WTC11 (cell line): ENCODE measurements around the gene OR4K2. TPM values are rescaled to one million over a fixed set of nuclear protein-coding genes. Genes with fewer than 3 reads are reported as not detected.

Source experiments
- ATAC-seq: fragments of 200-7000 bp; cut with Tn5 transposase; 2 replicates; pipeline ENCODE4 v1.10.0; 2021; ENCODE audit warnings: mild to moderate bottlenecking, moderate library complexity
- CTCF ChIA-PET: fragments of 300-600 bp; sonication (Branson Sonifier 250); formaldehyde crosslinking; loops from one replicate; lab custom pipeline; 2021; ENCODE audit warnings: antibody characterized with exemption; lab: Charles Lee
- POLR2A ChIA-PET: fragments of 350-600 bp; sonication (Branson Sonifier 250); formaldehyde crosslinking; loops from one replicate; lab custom pipeline; 2021; ENCODE audit warnings: antibody characterized with exemption; lab: Charles Lee
- DNase-seq: peaks from one replicate; pipeline ENCODE4 v3.0.0; 2021; ENCODE audit warnings: low spot score
- H3K27ac Mint-ChIP-seq: 2 replicates; pipeline ENCODE4 v1.8.0; 2021; ENCODE audit warnings: mixed read lengths
- H3K27me3 Mint-ChIP-seq: 2 replicates; pipeline ENCODE4 v1.8.0; 2021; ENCODE audit warnings: low read depth, mild to moderate bottlenecking, moderate library complexity, mixed read lengths
- H3K36me3 Mint-ChIP-seq: 2 replicates; pipeline ENCODE4 v1.8.0; 2021; ENCODE audit warnings: mixed read lengths
- H3K4me1 Mint-ChIP-seq: 2 replicates; pipeline ENCODE4 v1.8.0; 2022; ENCODE audit warnings: mixed read lengths
- H3K4me3 Mint-ChIP-seq: 2 replicates; pipeline ENCODE4 v1.8.0; 2021; ENCODE audit warnings: mild to moderate bottlenecking, moderate library complexity, mixed read lengths
- H3K9me3 Mint-ChIP-seq: 2 replicates; pipeline ENCODE4 v1.8.0; 2021; ENCODE audit warnings: mixed read lengths
- AR ChIP-seq: fragments of 250-450 bp; sonication (Bioruptor Pico); IDR thresholded peaks from 2 replicates; pipeline ENCODE4 v1.9.0; 2021; ENCODE audit warnings: mild to moderate bottlenecking
- CREM ChIP-seq: sonication (generic); formaldehyde crosslinking; IDR thresholded peaks from 2 replicates; pipeline ENCODE4 v1.8.1; 2022; ENCODE audit warnings: mild to moderate bottlenecking, missing genetic modification reagents, moderate library complexity
- ETV6 ChIP-seq: sonication (generic); formaldehyde crosslinking; IDR thresholded peaks from 2 replicates; pipeline ENCODE4 v1.8.1; 2022; ENCODE audit warnings: mild to moderate bottlenecking, missing genetic modification reagents
- FOXK1 ChIP-seq: sonication (generic); formaldehyde crosslinking; IDR thresholded peaks from 2 replicates; pipeline ENCODE4 v1.8.0; 2022; ENCODE audit warnings: mild to moderate bottlenecking, moderate library complexity, missing genetic modification reagents
- HMGA2 ChIP-seq: fragments of 250-450 bp; sonication (Bioruptor Pico); IDR thresholded peaks from 2 replicates; pipeline ENCODE4 v1.4.0; 2021; ENCODE audit warnings: mild to moderate bottlenecking, moderate library complexity
- IRF2 ChIP-seq: sonication (generic); formaldehyde crosslinking; IDR thresholded peaks from 2 replicates; pipeline ENCODE4 v1.8.0; 2022; ENCODE audit warnings: low read depth, missing genetic modification reagents, borderline replicate concordance
- JUN ChIP-seq: sonication (generic); formaldehyde crosslinking; IDR thresholded peaks from 2 replicates; pipeline ENCODE4 v1.8.0; 2023; ENCODE audit warnings: mild to moderate bottlenecking, missing genetic modification reagents
- MYBL2 ChIP-seq: sonication (generic); formaldehyde crosslinking; IDR thresholded peaks from 2 replicates; pipeline ENCODE4 v1.8.1; 2023; ENCODE audit warnings: mild to moderate bottlenecking, moderate library complexity, missing genetic modification reagents
- RELA ChIP-seq: sonication (generic); formaldehyde crosslinking; IDR thresholded peaks from 2 replicates; pipeline ENCODE4 v1.8.1; 2022; ENCODE audit warnings: missing genetic modification reagents, mild to moderate bottlenecking, borderline replicate concordance
- RORB ChIP-seq: fragments of 250-450 bp; sonication (Bioruptor Pico); IDR thresholded peaks from 2 replicates; pipeline ENCODE4 v1.9.0; 2021; ENCODE audit warnings: mild to moderate bottlenecking
- SOX15 ChIP-seq: fragments of 250-450 bp; sonication (Bioruptor Pico); IDR thresholded peaks from 2 replicates; pipeline ENCODE4 v1.9.0; 2021; ENCODE audit warnings: mild to moderate bottlenecking
- TEAD1 ChIP-seq: sonication (generic); formaldehyde crosslinking; IDR thresholded peaks from 2 replicates; pipeline ENCODE4 v1.8.0; 2022; ENCODE audit warnings: mild to moderate bottlenecking, missing genetic modification reagents
- TEAD4 ChIP-seq: sonication (generic); formaldehyde crosslinking; IDR thresholded peaks from 2 replicates; pipeline ENCODE4 v1.8.0; 2022; ENCODE audit warnings: mild to moderate bottlenecking, missing genetic modification reagents
- ZNF121 ChIP-seq: sonication (generic); formaldehyde crosslinking; IDR thresholded peaks from 2 replicates; pipeline ENCODE4 v1.8.0; 2023; ENCODE audit warnings: missing genetic modification reagents
- ZNF219 ChIP-seq: sonication (generic); formaldehyde crosslinking; IDR thresholded peaks from 2 replicates; pipeline ENCODE4 v1.8.0; 2023; ENCODE audit warnings: missing genetic modification reagents, mild to moderate bottlenecking, borderline replicate concordance
- ZNF263 ChIP-seq: sonication (generic); formaldehyde crosslinking; IDR thresholded peaks from 2 replicates; pipeline ENCODE4 v1.8.1; 2022; ENCODE audit warnings: low read depth, mild to moderate bottlenecking, moderate library complexity, missing genetic modification reagents
- ZNF416 ChIP-seq: fragments of 250-450 bp; sonication (Bioruptor Pico); IDR thresholded peaks from 2 replicates; pipeline ENCODE4 v1.9.0; 2021; ENCODE audit warnings: mild to moderate bottlenecking, inconsistent platforms
- total RNA-seq: library from RNA; stranded (reverse); gene quantifications from 3 replicates; pipeline ENCODE4 v1.2.3, GENCODE V29; 2021
- TF ChIP-seq, protein P1 (sequence below): fragments of 250-450 bp; sonication (Bioruptor Pico); IDR thresholded peaks from 2 replicates; pipeline ENCODE4 v1.9.0; 2021; ENCODE audit warnings: mild to moderate bottlenecking
- TF ChIP-seq, protein P2 (sequence below): sonication (generic); formaldehyde crosslinking; IDR thresholded peaks from 2 replicates; pipeline ENCODE4 v1.8.1; 2022; ENCODE audit warnings: low read depth, mild to moderate bottlenecking, moderate library complexity, missing genetic modification reagents, borderline replicate concordance
- TF ChIP-seq, protein P3 (sequence below): fragments of 200-600 bp; IDR thresholded peaks from 2 replicates; pipeline ENCODE4 v1.8.0; 2022; ENCODE audit warnings: antibody characterized with exemption
- TF ChIP-seq, protein P4 (sequence below): sonication (generic); formaldehyde crosslinking; IDR thresholded peaks from 2 replicates; pipeline ENCODE4 v1.8.0; 2022; ENCODE audit warnings: missing genetic modification reagents
- TF ChIP-seq, protein P5 (sequence below): sonication (generic); formaldehyde crosslinking; IDR thresholded peaks from 2 replicates; pipeline ENCODE4 v1.8.0; 2022; ENCODE audit warnings: mild to moderate bottlenecking, missing genetic modification reagents

OR4K2 gene
- total RNA-seq, 1 experiment from 2014 or later = not detected

DNA sequence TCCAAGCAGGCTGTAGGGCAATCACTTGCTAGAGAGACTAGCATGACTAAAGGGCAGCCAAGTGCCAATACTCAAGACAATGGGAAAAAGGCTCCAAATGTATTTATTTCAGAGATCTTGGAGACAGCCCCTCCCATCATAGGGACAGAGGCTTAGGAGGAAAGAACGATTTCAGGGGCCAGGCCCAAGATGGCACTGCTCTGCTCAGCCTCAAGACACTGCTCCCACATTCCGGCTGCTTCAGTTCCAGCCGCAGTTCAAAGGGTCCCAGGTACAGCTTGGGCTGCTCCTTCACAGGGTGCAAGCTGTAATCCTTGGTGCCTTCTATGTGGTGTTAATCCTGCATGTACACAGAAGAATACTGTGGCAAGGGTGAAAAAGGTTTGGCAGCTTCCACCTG, 26.1 kb downstream of the OR4K2 start (continued):
- no peak for TF ChIP-seq RELA (CRISPR knock-in tag)
- no peak for TF ChIP-seq ETV6 (CRISPR knock-in tag)
- TF ChIP-seq, protein P1, sequence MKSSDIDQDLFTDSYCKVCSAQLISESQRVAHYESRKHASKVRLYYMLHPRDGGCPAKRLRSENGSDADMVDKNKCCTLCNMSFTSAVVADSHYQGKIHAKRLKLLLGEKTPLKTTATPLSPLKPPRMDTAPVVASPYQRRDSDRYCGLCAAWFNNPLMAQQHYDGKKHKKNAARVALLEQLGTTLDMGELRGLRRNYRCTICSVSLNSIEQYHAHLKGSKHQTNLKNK (CRISPR knock-in tag) = no peak
- no peak for TF ChIP-seq TEAD1 (CRISPR knock-in tag)
- no peak for TF ChIP-seq HMGA2 (CRISPR knock-in tag)
- TF ChIP-seq IRF2 = no peak
- TF ChIP-seq AR (CRISPR knock-in tag) = no peak
- TF ChIP-seq, protein P2, sequence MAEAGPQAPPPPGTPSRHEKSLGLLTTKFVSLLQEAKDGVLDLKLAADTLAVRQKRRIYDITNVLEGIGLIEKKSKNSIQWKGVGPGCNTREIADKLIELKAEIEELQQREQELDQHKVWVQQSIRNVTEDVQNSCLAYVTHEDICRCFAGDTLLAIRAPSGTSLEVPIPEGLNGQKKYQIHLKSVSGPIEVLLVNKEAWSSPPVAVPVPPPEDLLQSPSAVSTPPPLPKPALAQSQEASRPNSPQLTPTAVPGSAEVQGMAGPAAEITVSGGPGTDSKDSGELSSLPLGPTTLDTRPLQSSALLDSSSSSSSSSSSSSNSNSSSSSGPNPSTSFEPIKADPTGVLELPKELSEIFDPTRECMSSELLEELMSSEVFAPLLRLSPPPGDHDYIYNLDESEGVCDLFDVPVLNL = no peak
- no peak for TF ChIP-seq SOX15 (CRISPR knock-in tag)
- TF ChIP-seq JUN (CRISPR knock-in tag) = no peak
- no peak for TF ChIP-seq ZNF121 (CRISPR knock-in tag)
- no peak for TF ChIP-seq CREM (CRISPR knock-in tag)
- no peak for TF ChIP-seq RORB (CRISPR knock-in tag)
- TF ChIP-seq, protein P3, sequence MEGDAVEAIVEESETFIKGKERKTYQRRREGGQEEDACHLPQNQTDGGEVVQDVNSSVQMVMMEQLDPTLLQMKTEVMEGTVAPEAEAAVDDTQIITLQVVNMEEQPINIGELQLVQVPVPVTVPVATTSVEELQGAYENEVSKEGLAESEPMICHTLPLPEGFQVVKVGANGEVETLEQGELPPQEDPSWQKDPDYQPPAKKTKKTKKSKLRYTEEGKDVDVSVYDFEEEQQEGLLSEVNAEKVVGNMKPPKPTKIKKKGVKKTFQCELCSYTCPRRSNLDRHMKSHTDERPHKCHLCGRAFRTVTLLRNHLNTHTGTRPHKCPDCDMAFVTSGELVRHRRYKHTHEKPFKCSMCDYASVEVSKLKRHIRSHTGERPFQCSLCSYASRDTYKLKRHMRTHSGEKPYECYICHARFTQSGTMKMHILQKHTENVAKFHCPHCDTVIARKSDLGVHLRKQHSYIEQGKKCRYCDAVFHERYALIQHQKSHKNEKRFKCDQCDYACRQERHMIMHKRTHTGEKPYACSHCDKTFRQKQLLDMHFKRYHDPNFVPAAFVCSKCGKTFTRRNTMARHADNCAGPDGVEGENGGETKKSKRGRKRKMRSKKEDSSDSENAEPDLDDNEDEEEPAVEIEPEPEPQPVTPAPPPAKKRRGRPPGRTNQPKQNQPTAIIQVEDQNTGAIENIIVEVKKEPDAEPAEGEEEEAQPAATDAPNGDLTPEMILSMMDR = no peak
- TF ChIP-seq ZNF263 (CRISPR knock-in tag) = no peak

DNA sequence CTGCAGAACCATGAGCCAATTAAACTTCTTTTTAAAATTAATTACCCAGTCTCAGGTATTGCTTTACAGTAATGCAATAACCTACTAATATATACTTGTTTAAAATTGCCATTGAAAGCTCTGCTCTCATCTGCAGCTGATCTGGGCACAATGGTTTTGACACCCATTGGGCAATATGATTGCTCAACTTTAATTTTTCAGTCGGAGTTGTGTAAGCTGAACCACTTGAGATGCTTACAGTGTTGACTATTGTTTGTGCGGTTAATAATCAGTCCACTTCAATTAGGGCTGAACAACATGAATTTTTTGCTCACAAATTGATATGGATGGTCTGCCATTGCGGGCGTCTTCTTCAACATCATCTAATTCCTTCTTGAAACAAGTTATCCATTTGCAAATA, 27.5 kb downstream of the OR4K2 start:
- Mint-ChIP-seq H3K9me3 (peaks cover 89% of the 10 kb centered on the region), H3K27ac (no peak overlapping the region), H3K4me3 (no peak overlapping the region), H3K4me1 (no peaks in the 10 kb centered on the region), H3K36me3 (peaks cover 86% of the 10 kb centered on the region), H3K27me3 (peaks cover 9% of the 10 kb centered on the region)
- TF ChIP-seq ZNF416 (CRISPR knock-in tag) (no peak), TEAD4 (CRISPR knock-in tag) (no peak), MYBL2 (CRISPR knock-in tag) (no peak), ZNF121 (CRISPR knock-in tag) (no peak), IRF2 (no peak), TEAD1 (CRISPR knock-in tag) (no peak), ZNF219 (CRISPR knock-in tag) (no peak), FOXK1 (no peak)
- TF ChIP-seq, protein P4, sequence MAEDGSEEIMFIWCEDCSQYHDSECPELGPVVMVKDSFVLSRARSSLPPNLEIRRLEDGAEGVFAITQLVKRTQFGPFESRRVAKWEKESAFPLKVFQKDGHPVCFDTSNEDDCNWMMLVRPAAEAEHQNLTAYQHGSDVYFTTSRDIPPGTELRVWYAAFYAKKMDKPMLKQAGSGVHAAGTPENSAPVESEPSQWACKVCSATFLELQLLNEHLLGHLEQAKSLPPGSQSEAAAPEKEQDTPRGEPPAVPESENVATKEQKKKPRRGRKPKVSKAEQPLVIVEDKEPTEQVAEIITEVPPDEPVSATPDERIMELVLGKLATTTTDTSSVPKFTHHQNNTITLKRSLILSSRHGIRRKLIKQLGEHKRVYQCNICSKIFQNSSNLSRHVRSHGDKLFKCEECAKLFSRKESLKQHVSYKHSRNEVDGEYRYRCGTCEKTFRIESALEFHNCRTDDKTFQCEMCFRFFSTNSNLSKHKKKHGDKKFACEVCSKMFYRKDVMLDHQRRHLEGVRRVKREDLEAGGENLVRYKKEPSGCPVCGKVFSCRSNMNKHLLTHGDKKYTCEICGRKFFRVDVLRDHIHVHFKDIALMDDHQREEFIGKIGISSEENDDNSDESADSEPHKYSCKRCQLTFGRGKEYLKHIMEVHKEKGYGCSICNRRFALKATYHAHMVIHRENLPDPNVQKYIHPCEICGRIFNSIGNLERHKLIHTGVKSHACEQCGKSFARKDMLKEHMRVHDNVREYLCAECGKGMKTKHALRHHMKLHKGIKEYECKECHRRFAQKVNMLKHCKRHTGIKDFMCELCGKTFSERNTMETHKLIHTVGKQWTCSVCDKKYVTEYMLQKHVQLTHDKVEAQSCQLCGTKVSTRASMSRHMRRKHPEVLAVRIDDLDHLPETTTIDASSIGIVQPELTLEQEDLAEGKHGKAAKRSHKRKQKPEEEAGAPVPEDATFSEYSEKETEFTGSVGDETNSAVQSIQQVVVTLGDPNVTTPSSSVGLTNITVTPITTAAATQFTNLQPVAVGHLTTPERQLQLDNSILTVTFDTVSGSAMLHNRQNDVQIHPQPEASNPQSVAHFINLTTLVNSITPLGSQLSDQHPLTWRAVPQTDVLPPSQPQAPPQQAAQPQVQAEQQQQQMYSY (CRISPR knock-in tag) = no peak
- TF ChIP-seq, protein P1 (CRISPR knock-in tag) = no peak
- TF ChIP-seq, protein P5, sequence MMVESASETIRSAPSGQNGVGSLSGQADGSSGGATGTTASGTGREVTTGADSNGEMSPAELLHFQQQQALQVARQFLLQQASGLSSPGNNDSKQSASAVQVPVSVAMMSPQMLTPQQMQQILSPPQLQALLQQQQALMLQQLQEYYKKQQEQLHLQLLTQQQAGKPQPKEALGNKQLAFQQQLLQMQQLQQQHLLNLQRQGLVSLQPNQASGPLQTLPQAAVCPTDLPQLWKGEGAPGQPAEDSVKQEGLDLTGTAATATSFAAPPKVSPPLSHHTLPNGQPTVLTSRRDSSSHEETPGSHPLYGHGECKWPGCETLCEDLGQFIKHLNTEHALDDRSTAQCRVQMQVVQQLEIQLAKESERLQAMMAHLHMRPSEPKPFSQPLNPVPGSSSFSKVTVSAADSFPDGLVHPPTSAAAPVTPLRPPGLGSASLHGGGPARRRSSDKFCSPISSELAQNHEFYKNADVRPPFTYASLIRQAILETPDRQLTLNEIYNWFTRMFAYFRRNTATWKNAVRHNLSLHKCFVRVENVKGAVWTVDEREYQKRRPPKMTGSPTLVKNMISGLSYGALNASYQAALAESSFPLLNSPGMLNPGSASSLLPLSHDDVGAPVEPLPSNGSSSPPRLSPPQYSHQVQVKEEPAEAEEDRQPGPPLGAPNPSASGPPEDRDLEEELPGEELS (CRISPR knock-in tag) = no peak
- DNase-seq (no peak), ATAC-seq (no peak)
- ChIA-PET CTCF (no interaction called here), POLR2A (no interaction called here)
